Stimulated activated CD8-positive, alpha-beta memory T cell treated with anti-CD3 and anti-CD28 coated beads, Interleukin-4, amount 100 ng/mL, for 1 hour (primary cell): ENCODE data around the gene PTGR2.
"Not testable (repeated sequence)": the region's sequence is repeated elsewhere in the genome, so short reads cannot be mapped to it uniquely, and the experiment has no call there.

Experiments used
- DNase-seq, 2 donors: peaks; one replicate each; pipeline ENCODE4 v3.0.0-alpha.2; 2020; ENCODE audit warnings: low read depth in 2 of 2, low spot score in 1 of 2

PTGR2 gene

GRCh38 chr14:73884438-73885190, 33.0 kb downstream of the PTGR2 start:
- no peak for DNase-seq

DNA sequence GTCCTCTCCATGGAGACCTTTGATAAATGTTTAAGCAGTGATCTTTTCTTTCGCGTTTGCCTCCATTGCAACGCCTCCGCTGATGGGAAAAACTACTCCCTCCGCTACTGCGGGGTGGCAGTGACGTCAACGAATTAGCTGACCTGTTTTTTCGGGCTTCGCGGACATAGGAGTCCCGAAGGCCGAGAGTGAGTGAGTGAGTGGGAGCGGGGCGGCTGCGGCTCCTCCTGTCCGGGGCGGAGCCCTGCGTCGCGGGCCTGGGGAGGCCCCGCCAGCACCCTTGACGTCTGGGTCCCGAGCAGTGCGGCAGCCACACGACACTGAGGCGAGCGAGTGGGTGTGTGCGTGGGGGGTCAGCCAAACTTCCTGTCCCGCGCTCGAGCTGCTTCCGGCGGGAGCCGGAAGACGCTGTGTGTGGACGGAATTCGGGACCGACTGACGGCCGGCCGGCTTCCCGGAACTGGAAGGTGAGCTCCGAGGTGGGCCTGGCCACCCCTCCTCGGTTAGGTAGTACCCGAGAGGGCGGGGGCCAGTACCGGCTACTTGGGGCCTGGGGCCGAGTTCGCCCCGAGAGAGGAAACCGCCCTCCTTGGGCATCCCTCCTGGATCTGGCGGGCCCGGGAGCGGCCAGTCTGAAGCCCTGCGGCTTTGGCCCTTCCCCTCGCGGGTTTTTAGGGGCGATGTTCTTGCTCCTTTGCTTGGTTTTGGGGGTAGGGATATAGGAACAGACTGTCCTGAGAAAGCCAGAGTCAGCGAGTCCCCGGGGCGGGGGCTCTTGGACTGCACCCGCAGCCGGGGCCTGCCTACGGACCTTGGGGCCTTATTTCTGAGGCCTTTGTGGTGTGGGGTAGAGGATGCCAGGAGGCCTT, 35.1 kb downstream of the PTGR2 start, which contains the start of gene ZNF410:
TSS of gene ZNF410 (plus strand) at position 411 of the 869 bp plus-strand sequence. CDS start 5,317 bp downstream, outside the sequence.
- DNase-seq, result peak; percentile 66 to 67

DNA sequence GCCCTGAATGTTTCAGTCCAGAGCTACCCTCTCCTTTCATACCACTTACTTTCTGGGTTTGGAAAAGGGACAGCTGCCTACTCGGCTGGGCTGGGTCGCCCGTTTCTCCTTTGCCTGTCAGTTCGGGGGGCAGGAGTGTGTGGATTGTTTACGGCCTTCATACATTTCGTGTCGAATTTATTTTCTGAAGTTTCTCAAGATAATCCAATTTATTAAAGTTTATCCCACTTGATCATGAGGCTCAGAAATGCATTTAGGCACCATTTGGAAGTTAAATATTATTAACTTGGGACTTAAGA, 35.6 kb downstream of the PTGR2 start:
- DNase-seq, result peak in 1 of 2 donors; percentile 3

DNA sequence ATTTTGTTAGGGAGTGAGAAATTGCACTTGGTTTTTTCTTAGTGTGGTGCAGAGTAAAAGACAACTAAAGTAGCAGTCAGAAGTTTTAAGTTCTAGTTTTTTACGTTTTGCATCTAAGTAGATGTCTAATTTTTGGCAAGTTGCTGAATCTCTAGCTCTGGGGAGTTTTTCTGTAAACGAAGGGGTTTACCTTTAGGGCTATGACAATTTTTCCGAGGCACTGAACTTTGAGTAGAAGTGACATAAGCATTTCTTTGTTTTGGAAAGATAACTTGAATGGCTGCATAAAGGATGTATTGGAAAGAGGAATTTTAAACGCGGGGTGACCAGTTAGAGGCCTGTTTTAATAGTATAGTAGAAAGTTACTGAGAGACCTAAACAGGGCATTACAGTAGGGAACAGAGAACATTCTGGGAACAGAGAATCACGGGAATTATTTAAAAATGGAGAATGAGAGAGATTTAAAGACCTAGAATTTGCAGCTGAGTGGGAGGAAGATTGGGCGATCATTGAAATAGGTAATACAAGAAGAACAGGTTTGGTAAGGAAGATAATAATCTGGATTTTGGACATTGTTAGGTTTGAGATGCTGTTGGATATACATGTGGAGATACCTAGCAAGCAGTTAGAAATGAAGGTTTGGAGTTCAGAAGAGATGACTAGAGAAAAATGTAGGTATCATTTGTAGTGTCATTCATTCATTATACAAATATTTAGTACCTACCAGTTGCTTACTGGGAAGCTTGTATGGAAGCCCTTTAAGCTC, 36.2 kb downstream of the PTGR2 start:
- no peak for DNase-seq

DNA sequence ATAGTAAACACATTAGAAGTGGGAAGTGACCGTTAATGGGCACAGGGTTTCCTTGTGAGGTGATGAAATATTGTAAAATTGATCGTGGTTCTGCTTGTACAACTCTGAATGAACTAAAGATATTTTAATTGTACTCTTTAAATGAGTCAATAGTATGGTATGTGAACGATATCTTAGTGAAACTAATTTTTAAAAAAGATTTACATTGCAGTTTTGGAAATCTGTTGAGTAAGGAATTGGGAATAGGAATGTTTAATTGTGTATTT, 36.8 kb downstream of the PTGR2 start:
- DNase-seq, result no peak

- DNase-seq, result no peak
Measured at GRCh38 chr14:73888971-73889370, 37.3 kb downstream of the PTGR2 start.

DNA sequence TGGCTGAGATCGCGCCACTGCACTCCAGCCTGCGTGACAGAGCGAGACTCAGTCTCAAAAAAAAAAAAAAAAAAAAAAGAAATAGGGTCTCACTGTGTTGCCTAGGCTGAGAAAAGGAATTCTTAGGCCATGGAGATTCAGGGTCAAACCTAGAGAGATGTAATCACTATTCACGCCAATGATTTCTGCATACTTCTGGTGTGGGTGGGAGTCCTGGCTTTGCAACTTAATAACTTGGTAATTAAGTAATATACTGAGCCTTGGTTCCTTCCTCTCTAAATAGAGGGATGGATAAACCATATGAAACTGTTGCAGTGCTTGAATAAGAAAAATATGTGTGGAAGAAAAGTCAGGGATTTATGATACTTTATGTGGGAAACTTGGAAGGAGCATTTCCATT, 37.7 kb downstream of the PTGR2 start:
- DNase-seq, result no peak

DNA sequence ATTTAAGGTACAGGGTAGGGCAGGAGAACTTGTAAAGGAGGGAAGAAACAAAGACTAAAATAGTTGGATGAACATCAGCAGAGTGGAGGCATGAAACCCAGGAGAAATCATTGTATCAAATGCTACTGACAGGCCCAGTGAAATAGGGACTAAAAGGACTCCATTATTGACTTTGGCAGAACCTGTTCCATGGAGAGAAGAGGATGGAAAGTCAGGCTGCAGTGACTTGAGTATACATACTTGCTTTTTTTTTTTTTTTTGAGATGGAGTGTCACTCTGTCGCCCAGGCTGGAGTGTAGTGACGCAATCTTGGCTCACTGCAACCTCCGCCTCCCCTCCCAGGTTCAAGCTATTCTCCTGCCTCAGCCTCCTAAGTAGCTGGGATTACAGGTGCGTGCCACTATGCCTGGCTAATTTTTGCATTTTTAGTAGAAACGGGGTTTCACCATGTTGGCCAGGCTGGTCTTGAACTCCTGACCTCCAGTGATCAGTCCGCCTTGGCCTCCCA, 42.6 kb downstream of the PTGR2 start:
- DNase-seq, result not testable (repeated sequence)

GRCh38 chr14:73895939-73896338, 44.3 kb downstream of the PTGR2 start:
- DNase-seq, result no peak

DNA sequence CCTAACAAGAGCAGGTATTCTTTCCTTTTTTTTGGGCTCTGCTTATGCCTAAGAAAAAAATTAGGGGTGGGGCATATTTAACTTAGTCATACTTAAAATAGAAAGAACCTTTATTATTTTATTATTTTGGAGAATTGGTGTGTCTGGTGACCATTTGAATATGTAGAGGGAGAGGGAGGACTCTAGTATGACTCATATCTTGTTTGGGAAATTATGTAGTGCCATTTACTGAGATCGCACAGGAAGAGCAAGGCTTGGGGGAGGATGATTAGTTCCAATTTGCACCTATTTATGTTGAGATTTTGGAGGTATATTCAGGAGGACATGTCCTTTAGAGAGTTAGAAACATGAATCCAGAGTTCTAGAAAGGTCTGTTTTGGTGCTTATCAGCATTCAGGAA, 44.9 kb downstream of the PTGR2 start:
- DNase-seq, result no peak

DNA sequence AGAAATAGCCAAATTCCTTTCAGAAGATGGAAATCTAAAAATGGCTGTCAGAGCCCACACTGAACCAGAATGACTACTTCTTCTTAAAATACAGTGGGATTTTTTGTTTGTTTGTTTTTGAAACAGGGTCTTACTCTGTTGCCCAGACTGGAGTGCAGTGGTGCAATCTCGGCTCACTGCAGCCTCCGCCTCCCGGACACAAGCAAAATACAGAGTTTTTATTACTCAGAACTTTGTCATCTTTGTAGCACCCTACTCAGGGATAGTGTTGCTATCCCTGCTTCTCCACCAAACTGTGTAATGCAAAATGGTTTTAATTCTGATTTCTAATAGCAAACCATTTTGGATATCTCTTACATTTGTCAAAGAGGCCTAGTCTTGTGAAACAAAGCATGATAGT, 51.4 kb downstream of the PTGR2 start:
- no peak for DNase-seq

- no peak for DNase-seq
Measured at GRCh38 chr14:73909681-73910080, 58.0 kb downstream of the PTGR2 start.

GRCh38 chr14:73913256-73913655, 61.6 kb downstream of the PTGR2 start:
- no peak for DNase-seq

- DNase-seq, result no peak
Measured at GRCh38 chr14:73916324-73916723, 64.7 kb downstream of the PTGR2 start.

DNA sequence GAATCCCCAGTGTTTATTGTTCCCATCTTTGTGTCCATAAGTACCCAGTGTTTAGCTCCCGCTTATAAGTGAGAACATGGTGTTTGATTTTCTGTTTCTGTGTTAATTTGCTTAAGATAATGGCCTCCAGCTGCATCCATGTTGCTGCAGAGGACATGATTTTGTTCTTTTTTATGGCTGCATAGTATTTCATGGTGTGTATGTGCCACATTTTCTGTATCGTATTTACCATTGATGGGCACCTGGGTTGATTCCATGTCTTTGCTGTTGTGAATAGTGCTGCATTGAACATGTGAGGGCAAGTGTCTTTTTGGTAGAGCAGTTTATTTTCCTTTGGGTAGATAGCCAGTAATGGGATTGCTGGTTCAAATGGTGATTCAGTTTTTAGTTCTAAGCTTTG, 67.8 kb downstream of the PTGR2 start:
- not testable (repeated sequence) for DNase-seq

GRCh38 chr14:73924337-73924736, 72.7 kb downstream of the PTGR2 start:
- DNase-seq, result no peak
